Liver (tissue), 9 donors: ENCODE measurements around the gene FBXW11. TPM values are rescaled to one million over a fixed set of nuclear protein-coding genes. Genes with fewer than 3 reads are reported as not detected.

ENCODE experiments used
- DNase-seq: peaks from one replicate; pipeline ENCODE4 v3.0.0-alpha.2; 2017; ENCODE audit warnings: low spot score
- H3K27ac ChIP-seq, 2 donors: one replicate each; pipeline ENCODE4 v1.7.0; 2013; ENCODE audit warnings: inconsistent platforms in 2 of 2, low read length in 2 of 2, control low read depth in 1 of 2, low read depth in 1 of 2, mild to moderate bottlenecking in 1 of 2
- H3K27me3 ChIP-seq, 4 donors: one replicate each; pipeline versions ENCODE4 v1.6.1 to v1.7.0; 2013; ENCODE audit warnings: low read length in 3 of 4, inconsistent platforms in 1 of 4, mild to moderate bottlenecking in 1 of 4, moderate library complexity in 1 of 4; ENCODE audit not compliant: control insufficient read depth in 4 of 4, insufficient read depth in 4 of 4
- H3K36me3 ChIP-seq, 4 donors: one replicate each; pipeline versions ENCODE4 v1.6.1 to v1.7.0; 2013; ENCODE audit warnings: low read length in 3 of 4, mild to moderate bottlenecking in 3 of 4, low read depth in 1 of 4, moderate library complexity in 1 of 4; ENCODE audit not compliant: control insufficient read depth in 4 of 4, insufficient read depth in 3 of 4
- H3K4me1 ChIP-seq, 4 donors: one replicate each; pipeline versions ENCODE4 v1.6.1 to v1.7.0; 2013; ENCODE audit warnings: low read length in 3 of 4, mild to moderate bottlenecking in 3 of 4, moderate library complexity in 1 of 4; ENCODE audit not compliant: control insufficient read depth in 4 of 4, insufficient read depth in 4 of 4
- H3K4me3 ChIP-seq, 3 donors: one replicate each; pipeline versions ENCODE4 v1.6.1 to v1.7.0; 2013; ENCODE audit warnings: low read length in 3 of 3, control low read depth in 1 of 3, low read depth in 1 of 3, mild to moderate bottlenecking in 1 of 3
- H3K9ac ChIP-seq, 2 donors: one replicate each; pipeline ENCODE4 v1.7.0; 2013; ENCODE audit warnings: low read length in 2 of 2, mild to moderate bottlenecking in 2 of 2, moderate library complexity in 2 of 2, control low read depth in 1 of 2, low read depth in 1 of 2
- H3K9me3 ChIP-seq, 4 donors: one replicate each; pipeline versions ENCODE4 v1.6.1 to v1.7.0; 2013; ENCODE audit warnings: low read length in 3 of 4; ENCODE audit not compliant: control insufficient read depth in 4 of 4
- ATF3 ChIP-seq: IDR thresholded peaks from 2 replicates; pipeline ENCODE4 v1.6.1; 2016; ENCODE audit warnings: antibody characterized with exemption
- CTCF ChIP-seq: fragments of 150-350 bp; IDR thresholded peaks from 2 replicates; pipeline ENCODE4 v1.5.1; 2017; ENCODE audit warnings: improper control_type of control experiment, low read depth, low read length; ENCODE audit not compliant: missing input control
- EGR1 ChIP-seq, 2 donors: IDR thresholded peaks; 2 replicates each; pipeline ENCODE4 v1.6.1; 2016 to 2018; ENCODE audit warnings: antibody characterized with exemption in 2 of 2, low read depth in 2 of 2
- FOXA1 ChIP-seq: IDR thresholded peaks from 2 replicates; pipeline ENCODE4 v1.6.1; 2016; ENCODE audit warnings: antibody characterized with exemption
- FOXA2 ChIP-seq: IDR thresholded peaks from 2 replicates; pipeline ENCODE4 v1.6.1; 2016; ENCODE audit warnings: antibody characterized with exemption
- HNF4A ChIP-seq, 2 donors: conservative IDR thresholded peaks; 2 replicates each; pipeline ENCODE4 v1.6.1; 2016; ENCODE audit warnings: antibody characterized with exemption in 2 of 2, mild to moderate bottlenecking in 2 of 2
- HNF4G ChIP-seq: IDR thresholded peaks from 2 replicates; pipeline ENCODE4 v1.6.1; 2016; ENCODE audit warnings: antibody characterized with exemption
- JUND ChIP-seq, 2 donors: IDR thresholded peaks; 2 replicates each; pipeline ENCODE4 v1.6.1; 2016; ENCODE audit warnings: antibody characterized with exemption in 2 of 2
- MAX ChIP-seq: IDR thresholded peaks from 2 replicates; pipeline ENCODE4 v1.6.1; 2016; ENCODE audit warnings: antibody characterized with exemption
- NR2F2 ChIP-seq: IDR thresholded peaks from 2 replicates; pipeline ENCODE4 v1.6.1; 2016; ENCODE audit warnings: antibody characterized with exemption
- RAD21 ChIP-seq, 2 donors: IDR thresholded peaks; 2 replicates each; pipeline ENCODE4 v1.6.1; 2016; ENCODE audit warnings: antibody characterized with exemption in 2 of 2, mild to moderate bottlenecking in 2 of 2
- REST ChIP-seq: IDR thresholded peaks from 2 replicates; pipeline ENCODE4 v1.6.1; 2016; ENCODE audit warnings: antibody characterized with exemption, mild to moderate bottlenecking
- SP1 ChIP-seq: IDR thresholded peaks from 2 replicates; pipeline ENCODE4 v1.6.1; 2018; ENCODE audit warnings: antibody characterized with exemption, mild to moderate bottlenecking
- TAF1 ChIP-seq: conservative IDR thresholded peaks from 2 replicates; pipeline ENCODE4 v1.6.1; 2016; ENCODE audit warnings: antibody characterized with exemption, mild to moderate bottlenecking
- YY1 ChIP-seq: IDR thresholded peaks from 2 replicates; pipeline ENCODE4 v1.6.1; 2016; ENCODE audit warnings: antibody characterized with exemption, mild to moderate bottlenecking
- WGBS: extraction: QIAGEN DNeasy Blood & Tissue Kit; methylation state at CpG from one replicate; pipeline ENCODE4 v1.1.7; 2013; 5-methylcytosine and 5-hydroxymethylcytosine counted together
- polyA plus RNA-seq, 2 donors: library from polyadenylated mRNA; stranded (reverse) in 1 of 2; unstranded in 1 of 2; fragments of 200-250 nt in 1 of 2; fragments of >200 nt in 1 of 2; fragmentation: Nextera tagmentation in 1 of 2; extraction: Ambion mirVana in 1 of 2; gene quantifications; one replicate each; pipeline versions ENCODE4 v1.2.1 to v1.2.3, GENCODE V29; 2013 to 2015
- total RNA-seq, 2 donors: library from RNA; depleted of rRNA; stranded (reverse); fragments of >200 nt; gene quantifications; one replicate each; pipeline ENCODE4 v1.2.3, GENCODE V29; 2014
- TF ChIP-seq, protein P1 (sequence below): IDR thresholded peaks from 2 replicates; pipeline ENCODE4 v1.6.1; 2016; ENCODE audit warnings: antibody characterized with exemption
- donor health status: healthy.
- donor health status: healthy.
- donor health status: healthy.
- donor health status: healthy.
- donor health status: healthy.

Gene FBXW11
- total and polyA plus RNA-seq, 4 donors: 11.2 to 37.5 (median 22.0) TPM

GRCh38 chr5:171965745-171966144 lies 40.7 kb downstream of the FBXW11 start:
- Histone ChIP-seq H3K4me3 (no peak overlapping the region), H3K4me1 (no peaks in the 10 kb centered on the region), H3K9me3 (no peaks in the 10 kb centered on the region), H3K9ac (no peak overlapping the region), H3K36me3 (no peaks in the 10 kb centered on the region), H3K27me3 (no peaks in the 10 kb centered on the region), H3K27ac (no peak overlapping the region)
- no peak for TF ChIP-seq SP1
- TF ChIP-seq, protein P1, sequence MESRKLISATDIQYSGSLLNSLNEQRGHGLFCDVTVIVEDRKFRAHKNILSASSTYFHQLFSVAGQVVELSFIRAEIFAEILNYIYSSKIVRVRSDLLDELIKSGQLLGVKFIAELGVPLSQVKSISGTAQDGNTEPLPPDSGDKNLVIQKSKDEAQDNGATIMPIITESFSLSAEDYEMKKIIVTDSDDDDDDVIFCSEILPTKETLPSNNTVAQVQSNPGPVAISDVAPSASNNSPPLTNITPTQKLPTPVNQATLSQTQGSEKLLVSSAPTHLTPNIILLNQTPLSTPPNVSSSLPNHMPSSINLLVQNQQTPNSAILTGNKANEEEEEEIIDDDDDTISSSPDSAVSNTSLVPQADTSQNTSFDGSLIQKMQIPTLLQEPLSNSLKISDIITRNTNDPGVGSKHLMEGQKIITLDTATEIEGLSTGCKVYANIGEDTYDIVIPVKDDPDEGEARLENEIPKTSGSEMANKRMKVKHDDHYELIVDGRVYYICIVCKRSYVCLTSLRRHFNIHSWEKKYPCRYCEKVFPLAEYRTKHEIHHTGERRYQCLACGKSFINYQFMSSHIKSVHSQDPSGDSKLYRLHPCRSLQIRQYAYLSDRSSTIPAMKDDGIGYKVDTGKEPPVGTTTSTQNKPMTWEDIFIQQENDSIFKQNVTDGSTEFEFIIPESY: no peak
- TF ChIP-seq EGR1 (IDR thresholded peaks at IDR 0.05; ENCODE audit: low read depth in 2 of 2): no peak
- TF ChIP-seq HNF4G: no peak
- TF ChIP-seq REST: no peak
- no peak for TF ChIP-seq RAD21 (IDR thresholded peaks at IDR 0.05)
- no peak for TF ChIP-seq FOXA2
- no peak for TF ChIP-seq ATF3
- no peak for TF ChIP-seq CTCF
- no peak for TF ChIP-seq TAF1
- no peak for TF ChIP-seq NR2F2
- TF ChIP-seq FOXA1: no peak
- no peak for TF ChIP-seq YY1
- TF ChIP-seq HNF4A (conservative IDR thresholded peaks at IDR 0.05): no peak
- no peak for TF ChIP-seq MAX
- WGBS: 86% methylated on average over 6 of the region's 6 CpGs
- no peak for DNase-seq

GRCh38 chr5:171963416-171963815 lies 43.0 kb downstream of the FBXW11 start:
- no peak overlapping the region for H3K9ac ChIP-seq
- WGBS: 95% methylated on average over 2 of the region's 2 CpGs
- no peaks in the 10 kb centered on the region for H3K36me3 ChIP-seq
- H3K9me3 ChIP-seq: no peaks in the 10 kb centered on the region
- H3K27me3 ChIP-seq: no peaks in the 10 kb centered on the region
- no peak for DNase-seq
- H3K4me3 ChIP-seq: no peak overlapping the region
- H3K27ac ChIP-seq: no peak overlapping the region
- H3K4me1 ChIP-seq: peaks cover 0 to 5% (median 1%) of the 10 kb centered on the region in 4 donors
- TF ChIP-seq YY1: no peak
- no peak for TF ChIP-seq CTCF
- TF ChIP-seq JUND (IDR thresholded peaks at IDR 0.05): no peak
- no peak for TF ChIP-seq FOXA2
- no peak for TF ChIP-seq REST
- TF ChIP-seq RAD21 (IDR thresholded peaks at IDR 0.05): no peak
- TF ChIP-seq HNF4G: no peak
- TF ChIP-seq TAF1: no peak
- TF ChIP-seq HNF4A (conservative IDR thresholded peaks at IDR 0.05): no peak
- TF ChIP-seq ATF3: no peak
- no peak for TF ChIP-seq MAX
- TF ChIP-seq NR2F2: no peak
